Neural progenitor cell (in vitro differentiated cells): ENCODE results near the gene TOMM40.

Source experiments
- EZH2 ChIP-seq: fragments of 200-600 bp; sonication (generic); IDR thresholded peaks from 2 replicates; pipeline ENCODE4 v1.6.1; 2017; ENCODE audit warnings: antibody characterized with exemption, mild to moderate bottlenecking, moderate library complexity
- EZH2phosphoT487 ChIP-seq: fragments of 200-600 bp; sonication (generic); IDR thresholded peaks from 2 replicates; pipeline ENCODE4 v1.6.1; 2017; ENCODE audit warnings: antibody characterized with exemption
- TF ChIP-seq, protein P1 (sequence below): fragments of 200-600 bp; sonication (generic); IDR thresholded peaks from 2 replicates; pipeline ENCODE4 v1.5.1; 2017; ENCODE audit warnings: antibody characterized with exemption, mild to moderate bottlenecking

DNA sequence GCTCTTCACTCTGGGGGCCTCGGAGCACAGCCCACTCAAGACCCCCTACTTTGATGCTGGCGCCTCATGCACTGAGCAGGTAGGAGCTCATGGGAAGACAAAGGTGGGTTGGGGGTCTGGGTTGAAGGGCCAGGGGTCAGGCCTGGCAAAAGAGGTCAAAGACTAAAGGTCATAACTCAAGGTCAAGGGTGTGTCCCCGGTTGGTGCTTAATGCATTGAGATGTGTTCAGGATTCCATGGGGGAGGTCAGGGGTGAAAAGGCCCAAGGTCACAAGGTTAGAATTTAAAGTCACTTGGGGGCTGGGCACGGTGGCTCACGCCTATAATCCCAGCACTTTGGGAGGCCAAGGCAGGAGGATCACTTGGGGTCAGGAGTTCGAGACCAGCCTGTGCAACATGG, 4.9 kb upstream of the TOMM40 start:
- no peak for TF ChIP-seq EZH2
- TF ChIP-seq, protein P1, sequence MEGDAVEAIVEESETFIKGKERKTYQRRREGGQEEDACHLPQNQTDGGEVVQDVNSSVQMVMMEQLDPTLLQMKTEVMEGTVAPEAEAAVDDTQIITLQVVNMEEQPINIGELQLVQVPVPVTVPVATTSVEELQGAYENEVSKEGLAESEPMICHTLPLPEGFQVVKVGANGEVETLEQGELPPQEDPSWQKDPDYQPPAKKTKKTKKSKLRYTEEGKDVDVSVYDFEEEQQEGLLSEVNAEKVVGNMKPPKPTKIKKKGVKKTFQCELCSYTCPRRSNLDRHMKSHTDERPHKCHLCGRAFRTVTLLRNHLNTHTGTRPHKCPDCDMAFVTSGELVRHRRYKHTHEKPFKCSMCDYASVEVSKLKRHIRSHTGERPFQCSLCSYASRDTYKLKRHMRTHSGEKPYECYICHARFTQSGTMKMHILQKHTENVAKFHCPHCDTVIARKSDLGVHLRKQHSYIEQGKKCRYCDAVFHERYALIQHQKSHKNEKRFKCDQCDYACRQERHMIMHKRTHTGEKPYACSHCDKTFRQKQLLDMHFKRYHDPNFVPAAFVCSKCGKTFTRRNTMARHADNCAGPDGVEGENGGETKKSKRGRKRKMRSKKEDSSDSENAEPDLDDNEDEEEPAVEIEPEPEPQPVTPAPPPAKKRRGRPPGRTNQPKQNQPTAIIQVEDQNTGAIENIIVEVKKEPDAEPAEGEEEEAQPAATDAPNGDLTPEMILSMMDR = no peak
- TF ChIP-seq EZH2phosphoT487 = no peak
